HG02884 (cell line): Measurements from ENCODE around the gene MAST2.
"Not testable (repeated sequence)": the region's sequence is repeated elsewhere in the genome, so short reads cannot be mapped to it uniquely, and the experiment has no call there.

ENCODE experiments used
- ATAC-seq: cut with Tn5 transposase; IDR thresholded peaks from one replicate; pipeline ENCODE4 v1.9.1; 2021; ENCODE audit warnings: mild to moderate bottlenecking, moderate library complexity; ENCODE audit not compliant: unreplicated experiment

MAST2 gene

DNA sequence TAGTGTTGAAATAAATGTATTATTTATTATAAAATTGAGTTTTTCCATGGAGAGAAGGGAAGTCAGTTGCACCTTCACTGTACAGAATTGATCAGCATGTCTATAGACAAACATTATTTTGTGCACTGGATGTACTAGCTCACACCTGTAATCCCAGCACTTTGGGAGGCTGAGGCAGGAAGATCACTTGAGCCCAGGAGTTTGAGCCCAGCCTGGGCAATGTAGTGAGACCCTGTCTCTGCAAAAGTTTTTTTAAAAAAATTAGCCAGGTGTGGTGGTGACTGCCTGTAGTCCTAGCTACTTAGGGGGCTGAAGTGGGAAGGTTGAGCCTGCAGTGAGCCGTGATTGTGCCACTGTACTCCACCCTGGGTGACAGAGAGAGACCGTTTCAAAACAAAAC is 87.7 kb downstream of the MAST2 start:
- no peak for ATAC-seq

DNA sequence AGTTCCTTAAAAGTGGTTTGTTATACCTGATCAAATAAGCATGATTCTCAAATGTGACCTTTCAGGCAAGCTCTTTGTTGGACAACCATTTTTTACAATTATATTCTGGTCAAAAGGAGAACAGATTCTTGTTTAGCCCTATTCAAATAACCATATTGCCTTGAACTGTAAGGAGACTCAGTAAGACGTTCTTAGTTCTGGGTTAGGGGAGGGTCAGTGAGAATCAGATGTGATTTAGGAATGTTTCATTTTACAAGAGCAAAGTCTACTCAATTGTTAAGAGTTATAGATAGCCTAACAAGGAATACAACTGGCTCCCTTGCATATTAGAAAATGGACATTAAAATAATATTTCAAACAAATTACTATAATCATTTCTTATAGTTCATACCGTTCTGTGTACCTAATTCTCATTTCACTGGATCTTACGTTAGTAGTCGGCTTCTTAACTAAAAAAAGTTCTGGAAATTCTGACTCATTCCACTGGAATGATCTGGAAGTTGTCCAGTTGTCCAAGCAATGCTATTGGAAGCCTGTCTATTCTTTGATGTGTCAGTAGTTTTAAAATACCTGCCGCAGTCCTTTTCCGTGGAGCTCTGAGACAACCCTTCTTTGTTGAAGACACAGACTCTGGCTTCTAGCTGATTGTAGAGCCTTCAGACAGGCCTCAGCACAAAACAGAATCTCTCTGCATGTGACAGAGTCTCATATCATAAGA is 88.8 kb downstream of the MAST2 start:
- no peak for ATAC-seq

DNA sequence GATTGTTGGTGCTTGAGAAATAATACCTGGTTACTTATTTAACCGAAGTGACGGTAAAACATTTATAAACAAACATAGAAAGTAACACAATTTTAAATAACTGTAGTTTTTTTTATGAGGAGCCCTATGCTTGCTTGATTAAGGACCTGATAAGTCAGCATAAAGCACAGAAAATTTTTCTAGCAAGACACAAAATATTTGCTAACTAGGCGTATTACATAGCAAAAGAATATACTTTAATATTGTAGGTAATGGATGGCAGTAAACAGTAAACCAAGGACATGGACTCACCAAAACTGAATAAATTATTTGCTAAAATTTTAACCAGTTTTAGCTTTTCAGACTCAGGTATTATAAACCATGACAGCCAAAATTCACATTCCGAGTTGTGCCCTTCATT is 90.9 kb downstream of the MAST2 start:
- no peak for ATAC-seq

DNA sequence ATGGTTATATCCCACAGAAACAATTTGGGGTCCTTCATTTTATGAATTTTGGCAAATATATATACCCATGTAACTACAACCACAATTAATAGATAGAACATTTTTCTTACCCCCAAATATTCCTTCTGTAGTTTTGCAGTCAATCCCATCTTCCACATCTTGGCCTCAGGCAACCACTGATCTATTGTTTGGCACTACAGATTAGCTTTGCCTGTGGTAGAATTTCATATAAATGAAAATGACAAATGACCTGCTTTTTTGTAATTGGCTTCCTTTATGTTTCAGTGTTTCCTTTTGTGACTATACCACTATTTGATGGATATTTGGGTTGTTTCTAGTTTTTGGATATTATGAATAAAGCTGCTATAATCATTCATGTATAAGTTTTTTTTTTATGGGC is 91.5 kb downstream of the MAST2 start:
- no peak for ATAC-seq

DNA sequence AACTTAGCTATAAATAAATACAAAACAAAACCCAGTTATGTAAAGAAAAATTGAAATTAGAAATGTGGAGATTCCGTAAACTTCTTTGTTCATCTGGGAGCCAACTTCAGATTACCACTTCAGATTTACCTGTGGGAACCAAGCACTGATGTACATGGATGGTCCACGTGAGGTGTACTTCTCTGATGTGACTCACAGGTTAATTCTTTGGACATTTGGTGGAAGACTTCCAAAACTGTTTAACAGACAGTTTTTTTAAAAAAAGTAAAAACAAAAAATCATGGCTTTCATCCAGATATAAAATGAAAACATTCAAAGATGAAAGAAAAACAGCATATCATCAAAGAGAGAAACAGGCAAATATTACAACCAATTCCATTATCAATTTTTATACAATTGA is 92.0 kb downstream of the MAST2 start:
- no peak for ATAC-seq

DNA sequence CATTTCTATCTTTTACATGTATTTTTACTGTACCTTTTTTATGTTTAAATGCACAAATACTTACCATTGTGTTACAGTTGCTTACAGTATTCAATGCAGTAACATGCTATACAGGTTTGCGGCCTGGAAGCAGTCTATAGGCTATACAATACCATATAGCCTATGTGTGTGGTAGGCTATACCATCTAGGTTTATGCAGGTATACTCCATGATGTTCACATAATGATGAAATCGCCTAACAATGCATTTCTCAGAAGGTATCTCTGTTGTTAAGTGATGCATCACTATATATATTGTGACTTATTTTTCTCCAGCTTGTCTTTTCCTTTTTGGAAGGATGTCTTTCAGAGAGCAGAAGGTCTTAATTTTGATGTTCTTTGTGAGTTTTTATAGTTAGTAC is 103.5 kb downstream of the MAST2 start:
- ATAC-seq: no peak

DNA sequence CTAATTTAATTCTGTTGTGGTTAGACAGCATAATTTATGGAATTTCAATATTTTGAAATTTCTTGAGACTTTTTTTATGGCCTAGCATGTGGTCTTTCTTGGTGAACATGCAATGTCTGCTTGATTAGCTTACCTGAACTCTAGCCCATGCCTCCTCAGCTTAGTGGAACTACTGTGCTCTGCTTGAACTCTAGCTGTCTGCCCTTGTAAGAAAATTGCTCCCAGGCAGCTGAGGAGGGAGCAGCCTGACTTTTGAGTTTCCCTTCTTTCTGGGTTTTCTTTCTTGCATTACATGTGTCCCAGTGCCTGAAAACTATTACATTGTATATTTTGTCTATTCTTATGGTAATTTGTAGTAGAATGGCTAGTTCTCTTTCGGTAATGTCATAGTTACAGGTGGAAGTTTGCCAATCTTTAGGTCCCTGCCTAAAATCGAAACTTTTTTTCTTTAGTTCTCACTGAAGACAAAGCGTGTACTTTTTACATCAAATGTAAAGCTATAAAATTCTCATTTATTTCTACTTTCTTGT is 105.3 kb downstream of the MAST2 start:
- no peak for ATAC-seq

DNA sequence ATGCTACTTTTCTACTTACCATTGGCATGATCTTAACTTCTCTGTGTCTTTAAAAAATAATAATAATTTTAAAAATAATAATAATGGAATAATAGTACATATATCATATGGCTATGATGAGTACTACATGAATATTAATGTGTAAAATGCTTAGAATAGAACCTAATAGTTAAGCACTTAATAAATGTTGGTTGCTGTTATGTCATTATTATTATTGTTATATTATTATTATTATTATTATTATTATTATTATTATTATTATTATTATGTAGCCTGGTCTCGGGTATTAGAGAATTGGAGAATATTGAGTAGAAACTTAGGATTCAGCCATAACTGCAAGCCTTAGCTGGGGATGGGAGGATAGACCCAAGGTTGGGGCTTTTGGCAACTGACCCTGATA is 108.2 kb downstream of the MAST2 start:
- ATAC-seq: no peak

DNA sequence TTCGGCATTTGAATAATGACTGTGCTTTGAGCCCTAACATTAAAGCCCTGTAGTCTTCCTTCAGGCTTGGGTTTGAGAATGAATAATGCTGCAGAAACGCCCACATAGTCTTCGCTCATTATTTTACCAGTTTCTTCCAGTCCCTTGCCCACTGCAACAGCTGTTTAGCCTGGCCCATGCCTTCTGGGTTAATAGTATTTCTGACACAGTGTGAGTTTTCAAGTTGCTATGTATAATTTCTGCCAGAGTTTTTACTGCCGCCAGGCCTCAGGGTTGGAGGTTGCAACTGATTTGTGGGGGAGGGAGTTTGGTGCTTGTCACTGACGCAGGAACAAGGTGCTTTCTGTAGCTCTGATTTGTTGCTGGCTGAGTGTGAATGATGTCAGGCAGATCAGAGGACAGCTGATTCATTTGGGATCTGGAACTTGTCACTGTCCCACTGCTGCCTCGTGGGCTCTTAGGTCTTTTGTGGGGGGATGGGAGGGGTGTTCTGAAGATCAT is 109.8 kb downstream of the MAST2 start:
- ATAC-seq: no peak

DNA sequence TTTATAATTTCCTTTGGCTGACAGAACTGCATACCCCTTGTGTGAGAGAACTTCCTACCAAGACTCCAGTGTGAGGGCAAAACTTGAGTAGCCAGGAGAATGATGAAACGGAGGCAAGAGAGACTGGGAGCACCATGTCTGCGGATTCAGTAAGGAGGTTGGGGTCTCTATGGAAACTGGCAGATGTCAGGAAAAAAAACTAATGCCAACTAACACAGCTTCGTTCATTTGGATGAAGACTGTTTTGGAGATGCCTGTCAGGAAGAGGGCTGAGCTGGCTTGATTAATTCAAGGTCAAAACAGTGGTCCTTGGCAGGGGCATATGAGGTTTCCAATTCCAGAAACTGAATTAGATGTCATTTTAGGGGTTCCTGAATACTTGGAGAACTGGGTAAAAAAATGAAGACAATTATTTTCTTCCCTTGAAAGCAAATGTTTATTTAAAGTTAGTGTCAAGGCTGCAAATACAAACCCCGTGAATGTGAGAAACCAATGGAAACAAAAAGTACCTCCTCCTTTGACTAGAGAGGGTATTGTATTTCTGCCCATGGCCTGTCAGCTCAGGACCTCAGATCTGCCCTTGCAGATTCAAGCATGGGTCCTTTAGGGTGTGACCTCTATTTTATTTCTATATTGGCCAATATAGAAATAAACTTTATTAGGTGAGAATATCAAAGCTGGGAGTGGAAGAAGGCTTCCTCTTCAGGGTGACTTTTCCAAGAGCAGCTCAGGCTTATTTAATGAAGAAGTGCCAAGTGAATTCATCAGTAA is 110.5 kb downstream of the MAST2 start:
- no peak for ATAC-seq

DNA sequence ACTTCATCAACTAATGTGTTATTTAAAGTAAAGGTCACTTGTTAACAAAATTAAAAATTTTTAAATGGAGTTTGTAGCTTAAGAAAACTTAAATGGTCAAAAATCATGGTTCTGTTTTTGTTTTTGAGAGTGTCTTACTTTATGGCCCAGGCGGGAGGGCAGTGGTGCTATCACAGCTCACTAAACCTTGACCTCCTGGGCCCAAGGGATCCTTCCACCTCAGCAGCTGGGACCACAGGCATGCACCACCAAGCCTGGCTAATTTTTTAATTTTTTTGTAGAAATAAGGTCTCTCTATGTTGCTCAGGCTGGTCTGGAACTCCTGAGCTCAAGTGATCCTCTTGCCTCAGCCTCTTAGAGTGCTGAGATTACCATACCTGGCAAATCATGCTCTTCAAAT is 111.4 kb downstream of the MAST2 start:
- ATAC-seq: no peak

DNA sequence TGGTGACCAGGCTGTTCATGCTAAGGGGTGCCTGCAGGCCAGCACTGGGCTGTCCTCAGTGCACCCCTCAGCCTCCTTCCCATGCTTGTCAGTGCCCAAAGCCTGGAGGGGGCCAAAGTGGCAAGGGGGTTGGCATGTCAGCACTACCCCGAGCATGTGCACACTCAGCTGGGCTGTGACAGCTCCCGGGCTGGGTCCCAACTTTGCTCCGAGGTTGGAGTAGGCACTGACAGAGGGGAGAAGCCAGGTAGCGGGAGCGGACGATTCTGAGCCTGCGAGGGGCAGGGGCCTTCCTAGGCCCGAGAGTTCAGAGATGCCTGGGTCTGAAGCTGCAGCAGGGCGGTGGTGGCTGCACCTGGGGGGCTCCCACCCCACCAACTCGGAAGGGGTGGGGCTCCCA is 119.0 kb downstream of the MAST2 start:
- ATAC-seq: no peak

DNA sequence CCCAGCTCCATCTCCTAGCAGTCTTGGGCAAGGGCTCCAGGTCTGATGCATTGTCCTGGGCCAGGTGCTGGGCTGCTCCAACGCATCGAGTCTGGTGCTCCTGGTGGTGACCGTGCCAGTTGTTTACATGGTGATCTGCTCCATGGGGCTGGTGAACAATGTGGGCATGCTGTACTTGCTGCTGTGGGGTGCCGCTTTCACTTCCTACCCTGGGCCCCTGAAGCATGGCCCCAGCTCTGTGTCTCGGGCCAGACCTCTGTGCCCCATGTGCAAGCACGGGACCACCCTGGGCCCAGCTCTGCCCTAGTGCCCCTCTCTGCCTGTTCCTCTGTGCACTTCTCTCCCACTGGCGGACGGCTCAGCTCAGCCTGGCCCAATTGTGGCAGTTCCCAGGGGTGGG is 119.4 kb downstream of the MAST2 start:
- ATAC-seq: no peak

DNA sequence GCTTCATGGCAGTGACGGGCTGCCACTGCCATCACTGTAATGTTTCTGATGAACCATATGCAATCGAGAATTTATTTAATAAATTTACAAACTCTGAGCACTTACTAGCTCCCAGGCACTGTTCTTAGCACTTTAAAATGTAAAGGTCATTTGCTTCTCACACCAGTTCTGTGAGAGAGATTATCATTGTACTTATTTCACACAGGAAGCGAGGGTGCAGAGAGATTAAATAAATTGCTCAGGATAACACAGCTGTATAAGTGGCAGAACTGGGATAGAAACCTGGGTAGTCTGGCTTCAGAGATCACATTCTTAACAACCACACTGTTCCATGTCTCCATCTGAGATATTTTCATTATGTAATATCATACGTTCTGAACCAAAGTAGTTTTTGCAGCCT is 119.9 kb downstream of the MAST2 start:
- no peak for ATAC-seq

DNA sequence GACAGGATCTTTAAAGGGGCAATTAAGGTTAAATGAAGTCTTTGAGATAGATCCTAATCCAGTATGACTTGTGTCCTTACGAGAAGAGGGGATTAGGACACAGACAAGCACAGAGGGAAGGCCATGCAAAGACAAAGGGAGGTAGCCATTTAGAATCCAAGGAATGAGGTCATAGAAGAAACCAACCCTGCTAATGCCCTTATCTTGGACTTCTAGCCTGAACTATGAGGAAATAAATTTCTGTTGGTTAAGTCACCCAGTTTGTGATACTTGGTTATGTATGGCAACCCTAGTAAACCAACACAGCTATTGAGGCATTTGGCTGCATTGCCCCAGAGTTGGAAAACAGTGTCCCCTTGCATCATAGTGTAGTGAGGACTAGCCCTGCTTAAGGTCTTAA is 121.3 kb downstream of the MAST2 start:
- ATAC-seq: no peak

DNA sequence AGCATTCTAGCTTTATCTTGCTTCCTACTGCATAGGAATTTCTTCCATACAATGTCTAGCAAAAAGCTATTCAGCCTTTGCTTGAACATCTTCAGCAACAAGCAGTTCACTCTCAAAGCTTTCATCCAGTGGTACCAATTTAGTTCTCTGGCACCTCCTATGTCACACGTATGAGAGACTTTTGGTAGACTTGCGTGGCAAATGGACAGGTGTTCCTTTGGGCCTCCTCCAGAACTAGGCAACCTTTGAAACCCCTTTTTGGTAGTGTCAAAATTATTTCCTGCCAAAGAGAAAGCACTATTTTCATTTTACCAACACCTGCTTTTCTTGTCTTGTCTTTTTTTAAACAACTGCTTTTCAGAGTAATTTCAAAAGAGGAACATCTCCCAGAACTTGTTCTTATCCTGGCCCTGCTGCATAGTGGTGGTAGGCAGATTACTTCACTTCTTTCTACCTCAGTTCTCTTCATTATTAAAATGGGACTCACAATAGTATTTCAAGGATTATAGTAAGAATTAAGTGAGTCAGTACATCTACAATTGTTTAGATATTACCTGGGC is 122.4 kb downstream of the MAST2 start:
- ATAC-seq: no peak

DNA sequence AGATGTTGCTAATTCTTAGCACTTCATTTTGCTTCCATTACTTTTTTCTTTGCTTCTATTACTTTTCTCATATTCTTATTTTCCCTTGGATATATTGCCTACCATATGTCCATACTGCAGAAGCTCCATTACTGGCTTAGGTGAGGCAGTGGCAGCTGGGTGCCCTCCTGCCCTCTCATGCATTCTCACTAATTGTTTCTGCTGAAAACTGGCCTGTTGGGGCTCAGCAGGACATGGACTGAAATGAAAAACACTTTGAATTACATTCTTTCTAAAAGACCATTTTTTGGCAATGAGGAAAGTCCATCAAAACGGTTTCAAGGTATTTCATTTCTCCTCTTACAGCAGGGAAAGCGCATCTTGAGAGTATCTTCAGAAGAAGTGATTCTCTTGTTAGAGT is 122.9 kb downstream of the MAST2 start:
- ATAC-seq: no peak

DNA sequence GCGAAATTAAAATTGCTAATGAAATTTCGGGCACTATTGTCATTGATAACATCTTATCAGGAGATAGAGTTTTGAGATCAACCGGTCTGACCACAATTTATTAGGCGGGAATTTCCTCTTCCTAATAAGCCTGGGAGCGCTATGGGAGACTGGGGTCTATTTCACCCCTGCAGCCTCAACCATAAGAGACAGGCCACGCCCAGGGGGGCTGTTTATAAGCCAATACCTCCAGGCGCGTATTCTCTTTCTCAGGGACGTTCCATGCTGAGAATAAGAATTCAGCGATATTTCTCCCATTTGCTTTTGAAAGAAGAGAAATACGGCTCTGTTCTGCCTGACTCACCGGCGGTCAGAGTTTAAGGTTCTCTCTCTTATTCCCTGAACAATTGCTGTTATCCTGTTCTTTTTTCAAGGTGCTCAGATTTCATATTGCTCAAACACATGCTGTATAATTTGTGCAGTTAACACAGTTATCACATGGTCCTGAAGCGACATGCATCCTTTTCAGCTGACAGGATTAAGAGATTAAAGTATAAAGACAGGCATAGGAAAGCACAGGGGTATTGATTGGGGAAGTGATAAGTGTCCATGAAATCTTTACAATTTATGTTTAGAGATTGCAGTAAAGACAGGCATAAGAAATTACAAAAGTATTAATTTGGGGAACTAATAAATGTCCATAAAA is 124.0 kb downstream of the MAST2 start:
- not testable (repeated sequence) for ATAC-seq

DNA sequence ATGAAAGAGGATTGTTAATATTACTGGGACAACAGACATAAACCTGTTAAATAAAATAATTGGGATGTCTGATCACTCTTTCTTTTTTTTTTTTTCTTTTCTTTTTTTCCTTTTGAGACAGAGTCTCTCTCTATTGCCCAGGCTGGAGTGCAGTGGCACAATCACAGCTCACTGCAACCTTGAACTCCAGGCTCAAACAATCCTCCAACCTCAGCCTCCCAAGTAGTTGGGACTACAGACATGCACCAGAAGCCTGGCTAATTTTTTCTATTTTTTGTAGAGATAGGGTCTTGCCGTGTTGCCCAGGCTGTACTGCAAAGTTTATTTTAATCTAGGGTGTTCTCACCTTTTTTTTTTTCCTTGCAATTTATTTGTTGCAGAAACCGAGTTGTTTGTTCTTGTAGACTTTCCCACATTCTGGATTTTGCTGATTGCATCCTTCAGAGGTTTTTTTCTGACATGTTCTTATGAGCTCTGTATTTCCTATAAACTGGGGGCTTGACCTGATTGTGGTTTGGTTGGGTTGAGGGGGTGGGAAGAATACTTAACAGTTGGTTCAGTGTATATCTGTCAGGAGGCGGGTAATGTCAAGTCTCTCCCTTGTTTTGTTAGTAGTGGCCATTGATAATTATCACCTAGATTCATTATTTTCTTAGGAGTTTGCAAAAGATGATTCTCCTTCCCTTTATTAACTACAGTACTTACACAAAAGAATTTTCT is 125.2 kb downstream of the MAST2 start:
- no peak for ATAC-seq

DNA sequence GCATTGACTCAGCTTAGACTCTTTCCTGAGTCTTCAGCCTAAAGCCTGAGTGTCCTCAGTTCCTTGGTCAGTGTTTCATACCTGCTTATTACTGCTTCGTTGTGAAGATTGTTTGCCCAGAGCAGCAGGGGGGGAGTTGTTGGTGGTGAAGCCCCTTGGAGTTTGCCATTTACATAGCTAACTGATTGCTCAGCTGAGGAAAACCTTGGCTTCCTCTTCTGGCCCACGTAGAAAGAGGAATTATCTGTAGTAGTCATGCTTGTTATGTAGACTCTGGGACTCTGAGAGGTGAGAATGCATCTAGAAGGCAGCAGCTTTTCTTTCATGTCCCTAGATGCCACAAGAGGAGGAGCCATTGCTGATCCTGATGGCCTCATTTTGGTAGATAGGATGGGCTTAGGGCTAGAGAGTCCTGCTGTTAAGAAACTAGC is 125.9 kb downstream of the MAST2 start:
- ATAC-seq: no peak
